Measurements from ENCODE around the gene SERPINA5.

GRCh38 chr14:94615823-94616570, 34.8 kb downstream of the SERPINA5 start:
- TF ChIP-seq ZNF274 (CRISPR knock-in tag; IDR thresholded peaks at IDR 0.05) = no peak
- TF ChIP-seq, protein P1, sequence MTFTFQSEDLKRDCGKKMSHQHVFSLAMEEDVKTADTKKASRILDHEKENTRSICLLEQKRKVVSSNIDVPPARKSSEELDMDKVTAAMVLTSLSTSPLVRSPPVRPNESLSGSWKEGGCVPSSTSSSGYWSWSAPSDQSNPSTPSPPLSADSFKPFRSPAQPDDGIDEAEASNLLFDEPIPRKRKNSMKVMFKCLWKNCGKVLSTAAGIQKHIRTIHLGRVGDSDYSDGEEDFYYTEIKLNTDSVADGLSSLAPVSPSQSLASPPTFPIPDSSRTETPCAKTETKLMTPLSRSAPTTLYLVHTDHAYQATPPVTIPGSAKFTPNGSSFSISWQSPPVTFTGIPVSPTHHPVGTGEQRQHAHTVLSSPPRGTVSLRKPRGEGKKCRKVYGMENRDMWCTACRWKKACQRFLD (CRISPR knock-in tag; IDR thresholded peaks at IDR 0.05; ENCODE audit: borderline replicate concordance) = no peak
- no peak for TF ChIP-seq ZSCAN29 (CRISPR knock-in tag; conservative IDR thresholded peaks at IDR 0.05)
